ENCODE measurements around the gene LCMT1.

Gene LCMT1

DNA sequence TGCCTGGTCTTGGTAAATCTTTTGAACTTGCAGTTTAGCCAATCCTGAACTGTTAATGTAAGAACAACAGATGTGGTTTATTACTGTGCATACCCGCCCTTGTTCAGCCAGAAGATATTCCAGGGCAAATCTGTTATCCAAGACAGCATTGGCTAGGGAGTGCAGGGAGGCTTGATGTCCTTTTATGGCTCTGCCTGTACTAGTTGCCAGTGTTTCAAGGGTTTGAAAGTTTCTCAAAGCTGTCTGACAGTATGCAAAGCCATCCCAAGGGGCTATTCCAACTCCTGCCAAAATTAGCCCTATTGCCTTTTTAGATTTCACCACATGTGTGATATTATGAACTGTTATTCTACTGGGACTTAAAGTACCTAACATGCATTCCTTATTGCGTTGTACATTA, 30.1 kb downstream of the LCMT1 start:
- Histone ChIP-seq H3K36me3 (ENCODE audit: control insufficient read depth in 2 of 2, insufficient read depth in 2 of 2, low read length in 2 of 2) (peaks cover 46 to 49% of the 10 kb centered on the region in 2 donors), H3K4me3 (ENCODE audit: low read length in 2 of 2) (no peak overlapping the region), H3K4me1 (ENCODE audit: control insufficient read depth, insufficient read depth, low read length) (peaks cover 3% of the 10 kb centered on the region), H3K9ac (ENCODE audit: low read length in 2 of 2) (no peak overlapping the region), H3K27me3 (ENCODE audit: control insufficient read depth in 1 of 2, insufficient read depth in 2 of 2, low read length in 2 of 2) (no peaks in the 10 kb centered on the region), H3K27ac (ENCODE audit: low read length) (no peak overlapping the region), H3K9me3 (ENCODE audit: control insufficient read depth in 2 of 2, low read length in 2 of 2) (no peaks in the 10 kb centered on the region)

DNA sequence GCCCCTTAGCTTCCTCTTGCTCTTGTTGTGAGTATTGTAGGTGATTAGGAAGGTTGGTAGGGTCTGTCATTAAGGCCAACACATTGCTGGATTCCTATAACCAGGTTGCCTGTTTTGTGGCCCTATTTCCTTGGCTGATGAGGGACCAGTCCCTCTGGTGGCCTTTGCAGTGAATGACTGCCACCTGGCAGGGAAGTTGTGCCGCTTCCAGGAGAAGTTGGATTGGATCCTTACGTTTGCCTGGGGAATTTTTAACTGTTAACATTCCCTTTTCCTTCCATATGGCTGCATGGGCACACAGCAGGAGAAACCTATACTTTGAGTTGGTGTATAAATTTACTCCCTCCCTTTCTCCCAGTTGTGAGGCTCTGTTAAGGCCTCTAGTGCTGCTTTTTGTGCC, 32.4 kb downstream of the LCMT1 start:
- no peaks in the 10 kb centered on the region for H3K9me3 ChIP-seq (ENCODE audit: control insufficient read depth in 2 of 2, low read length in 2 of 2)
- no peak overlapping the region for H3K27ac ChIP-seq (ENCODE audit: low read length)
- H3K27me3 ChIP-seq (ENCODE audit: control insufficient read depth in 1 of 2, insufficient read depth in 2 of 2, low read length in 2 of 2): no peaks in the 10 kb centered on the region
- peaks cover 3% of the 10 kb centered on the region for H3K4me1 ChIP-seq (ENCODE audit: control insufficient read depth, insufficient read depth, low read length)
- no peak overlapping the region for H3K4me3 ChIP-seq (ENCODE audit: low read length in 2 of 2)
- peaks cover 37 to 45% of the 10 kb centered on the region in 2 donors for H3K36me3 ChIP-seq (ENCODE audit: control insufficient read depth in 2 of 2, insufficient read depth in 2 of 2, low read length in 2 of 2)
- H3K9ac ChIP-seq (ENCODE audit: low read length in 2 of 2): no peak overlapping the region

DNA sequence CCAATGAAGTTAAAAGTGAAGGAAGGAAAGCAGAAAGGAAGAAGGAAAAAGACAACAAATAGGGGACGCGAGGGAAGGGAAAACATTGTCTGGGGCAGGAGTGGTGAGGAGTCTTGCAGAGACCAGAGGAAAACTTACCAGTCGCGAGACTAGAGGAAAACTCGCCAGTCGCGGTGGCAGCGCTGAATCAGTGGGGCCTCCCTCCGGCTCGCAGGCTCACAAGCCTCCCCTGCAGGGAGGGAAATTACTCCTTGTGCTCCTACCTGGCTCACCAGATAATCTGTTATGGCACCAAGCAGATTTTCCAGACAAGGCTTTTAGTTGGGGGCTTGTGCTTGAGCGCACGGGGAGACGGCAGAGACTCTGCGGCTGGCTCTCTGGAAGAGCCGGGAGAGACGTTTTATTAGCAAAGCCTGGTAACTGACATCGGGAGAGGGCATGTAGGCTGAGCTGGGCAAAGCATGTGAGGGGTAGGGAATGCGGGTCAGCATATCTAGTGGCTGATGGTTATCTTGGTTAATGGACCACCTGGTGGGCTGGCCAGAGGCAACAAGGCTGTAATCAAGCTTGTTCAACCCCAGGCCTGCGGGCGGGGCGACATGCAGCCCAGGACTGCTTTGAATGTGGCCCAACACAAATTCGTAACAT, 37.1 kb downstream of the LCMT1 start:
- Histone ChIP-seq H3K4me3 (ENCODE audit: low read length in 2 of 2) (no peak overlapping the region), H3K36me3 (ENCODE audit: control insufficient read depth in 2 of 2, insufficient read depth in 2 of 2, low read length in 2 of 2) (peaks cover 20 to 34% of the 10 kb centered on the region in 2 donors), H3K9me3 (ENCODE audit: control insufficient read depth in 2 of 2, low read length in 2 of 2) (no peaks in the 10 kb centered on the region), H3K27ac (ENCODE audit: low read length) (no peak overlapping the region), H3K27me3 (ENCODE audit: control insufficient read depth in 1 of 2, insufficient read depth in 2 of 2, low read length in 2 of 2) (no peaks in the 10 kb centered on the region), H3K9ac (ENCODE audit: low read length in 2 of 2) (no peak overlapping the region), H3K4me1 (ENCODE audit: control insufficient read depth, insufficient read depth, low read length) (no peaks in the 10 kb centered on the region)

DNA sequence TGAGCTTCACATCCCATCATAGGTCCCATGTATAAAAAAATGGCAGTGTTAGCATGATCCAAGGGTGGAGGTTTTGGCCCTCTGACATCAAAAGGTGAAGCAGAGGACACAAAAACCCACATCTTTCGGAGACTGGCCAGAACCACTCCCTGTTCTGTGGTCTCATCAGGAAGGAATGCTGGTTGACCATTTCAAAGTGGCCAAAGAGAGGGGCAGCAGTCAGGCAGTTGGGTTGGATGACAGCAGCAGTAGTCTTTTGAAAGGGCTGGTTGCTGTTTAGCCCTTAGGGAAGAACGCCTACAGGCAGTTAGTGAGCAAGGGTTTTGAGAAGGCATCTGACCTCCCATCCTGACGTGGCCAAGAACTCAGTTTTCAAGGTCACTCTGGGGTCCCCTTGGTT, 40.5 kb downstream of the LCMT1 start:
- Histone ChIP-seq H3K4me3 (ENCODE audit: low read length in 2 of 2) (no peak overlapping the region), H3K27ac (ENCODE audit: low read length) (no peak overlapping the region), H3K36me3 (ENCODE audit: control insufficient read depth in 2 of 2, insufficient read depth in 2 of 2, low read length in 2 of 2) (peaks cover 14 to 31% of the 10 kb centered on the region in 2 donors), H3K9me3 (ENCODE audit: control insufficient read depth in 2 of 2, low read length in 2 of 2) (no peaks in the 10 kb centered on the region), H3K4me1 (ENCODE audit: control insufficient read depth, insufficient read depth, low read length) (no peaks in the 10 kb centered on the region), H3K27me3 (ENCODE audit: control insufficient read depth in 1 of 2, insufficient read depth in 2 of 2, low read length in 2 of 2) (no peaks in the 10 kb centered on the region), H3K9ac (ENCODE audit: low read length in 2 of 2) (no peak overlapping the region)

DNA sequence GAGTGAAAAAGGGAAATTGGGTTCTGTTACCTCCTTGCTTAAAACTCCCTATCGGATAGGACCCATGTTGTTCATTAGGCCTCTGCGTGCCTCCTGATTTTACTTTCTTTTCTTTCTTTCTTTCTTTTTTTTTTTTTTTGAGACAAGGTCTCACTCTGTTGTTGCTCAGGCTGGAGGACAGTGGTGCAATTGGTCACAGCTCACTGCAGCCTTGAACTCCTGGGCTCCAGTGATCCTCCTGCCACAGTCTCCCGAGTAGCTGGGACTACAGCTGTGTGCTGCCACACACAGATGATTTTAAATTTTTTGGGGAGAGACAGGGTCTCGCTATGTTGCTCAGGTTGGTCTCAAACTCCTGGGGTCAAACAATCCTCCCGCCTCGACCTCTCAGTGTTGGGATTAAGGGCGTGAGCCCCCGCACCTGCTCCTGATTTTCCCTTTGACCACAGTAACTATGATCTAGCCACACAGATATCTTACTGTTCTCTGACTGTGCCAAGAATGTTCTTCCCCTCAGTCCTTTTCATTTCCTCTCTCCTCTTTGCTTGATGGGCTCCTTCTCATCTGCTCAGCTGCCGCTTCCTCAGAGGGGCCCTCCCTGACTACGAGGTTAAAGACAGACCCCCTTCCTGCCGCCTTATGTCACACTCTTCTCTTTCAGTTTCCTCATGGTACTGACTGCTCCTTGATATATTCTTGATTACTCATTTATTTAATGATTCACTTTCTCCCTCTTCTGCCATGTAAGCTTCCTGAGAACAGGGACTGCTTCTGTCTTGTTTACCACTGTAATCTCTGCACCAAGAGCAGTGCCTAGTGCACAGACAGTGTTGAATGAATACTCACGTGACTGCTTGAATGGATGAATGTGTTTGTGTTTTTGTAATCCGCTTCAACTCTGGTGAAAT, 44.3 kb downstream of the LCMT1 start:
- Histone ChIP-seq H3K4me1 (ENCODE audit: control insufficient read depth, insufficient read depth, low read length) (no peaks in the 10 kb centered on the region), H3K9me3 (ENCODE audit: control insufficient read depth in 2 of 2, low read length in 2 of 2) (no peaks in the 10 kb centered on the region), H3K27ac (ENCODE audit: low read length) (no peak overlapping the region), H3K36me3 (ENCODE audit: control insufficient read depth in 2 of 2, insufficient read depth in 2 of 2, low read length in 2 of 2) (peaks cover 27 to 39% of the 10 kb centered on the region in 2 donors), H3K4me3 (ENCODE audit: low read length in 2 of 2) (no peak overlapping the region), H3K9ac (ENCODE audit: low read length in 2 of 2) (no peak overlapping the region), H3K27me3 (ENCODE audit: control insufficient read depth in 1 of 2, insufficient read depth in 2 of 2, low read length in 2 of 2) (no peaks in the 10 kb centered on the region)

DNA sequence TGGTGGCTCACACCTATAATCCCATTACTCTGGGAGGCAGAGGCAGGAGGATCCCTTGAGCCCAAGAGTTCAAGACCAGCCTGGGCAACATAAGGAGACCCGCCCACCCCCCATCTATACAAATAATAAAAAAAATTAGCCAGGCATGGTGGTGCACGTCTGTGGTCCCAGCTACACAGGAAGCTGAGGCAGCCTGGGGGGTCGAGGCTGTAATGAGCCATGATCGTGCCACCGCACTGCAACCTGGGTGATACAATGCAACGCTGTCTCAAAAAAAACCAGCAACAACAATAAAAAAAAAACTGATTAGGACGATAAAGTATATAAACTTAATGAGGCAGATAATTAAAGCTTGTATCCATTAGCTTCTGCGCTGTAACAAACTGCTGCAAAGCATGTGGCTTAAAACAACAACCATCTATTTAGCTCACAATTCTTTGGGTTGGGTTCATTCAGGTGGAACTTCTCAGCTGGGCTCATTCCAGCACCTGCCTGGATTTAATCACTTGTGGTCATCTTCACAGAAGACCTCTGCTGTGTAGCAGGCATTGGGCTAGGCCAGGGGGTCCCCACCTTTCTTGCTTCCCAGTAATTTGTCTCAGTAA, 45.8 kb downstream of the LCMT1 start:
- peaks cover 25 to 32% of the 10 kb centered on the region in 2 donors for H3K36me3 ChIP-seq (ENCODE audit: control insufficient read depth in 2 of 2, insufficient read depth in 2 of 2, low read length in 2 of 2)

DNA sequence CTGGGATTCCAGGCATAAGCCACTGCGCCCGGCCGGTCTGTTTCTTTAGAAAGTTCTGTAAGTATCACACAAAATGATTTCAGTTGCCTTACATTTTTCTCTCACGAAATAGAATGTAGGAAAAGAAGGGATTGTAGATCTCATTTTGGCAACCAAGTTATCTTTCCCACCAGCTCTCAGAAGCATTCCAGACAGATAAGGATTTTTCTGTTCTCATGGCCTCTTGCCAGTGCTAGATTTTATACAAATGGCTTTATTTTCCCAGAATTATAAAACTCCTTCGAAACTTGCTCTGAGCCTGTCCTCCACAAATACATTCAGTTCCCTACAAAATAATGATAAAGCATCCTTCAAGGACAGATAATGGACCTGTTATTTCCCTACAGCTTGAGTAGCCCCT, 46.9 kb downstream of the LCMT1 start:
- H3K4me1 ChIP-seq (ENCODE audit: control insufficient read depth, insufficient read depth, low read length): no peaks in the 10 kb centered on the region
- no peak overlapping the region for H3K27ac ChIP-seq (ENCODE audit: low read length)
- H3K4me3 ChIP-seq (ENCODE audit: low read length in 2 of 2): no peak overlapping the region
- no peaks in the 10 kb centered on the region for H3K9me3 ChIP-seq (ENCODE audit: control insufficient read depth in 2 of 2, low read length in 2 of 2)
- H3K36me3 ChIP-seq (ENCODE audit: control insufficient read depth in 2 of 2, insufficient read depth in 2 of 2, low read length in 2 of 2): peaks cover 25 to 29% of the 10 kb centered on the region in 2 donors
- H3K27me3 ChIP-seq (ENCODE audit: control insufficient read depth in 1 of 2, insufficient read depth in 2 of 2, low read length in 2 of 2): no peaks in the 10 kb centered on the region
- no peak overlapping the region for H3K9ac ChIP-seq (ENCODE audit: low read length in 2 of 2)

More for the DNA sequence above, 45.8 kb downstream of the LCMT1 start:
- H3K9ac ChIP-seq (ENCODE audit: low read length in 2 of 2): no peak overlapping the region
- no peaks in the 10 kb centered on the region for H3K4me1 ChIP-seq (ENCODE audit: control insufficient read depth, insufficient read depth, low read length)
- H3K9me3 ChIP-seq (ENCODE audit: control insufficient read depth in 2 of 2, low read length in 2 of 2): no peaks in the 10 kb centered on the region
- H3K27ac ChIP-seq (ENCODE audit: low read length): no peak overlapping the region
- H3K27me3 ChIP-seq (ENCODE audit: control insufficient read depth in 1 of 2, insufficient read depth in 2 of 2, low read length in 2 of 2): no peaks in the 10 kb centered on the region
- no peak overlapping the region for H3K4me3 ChIP-seq (ENCODE audit: low read length in 2 of 2)

DNA sequence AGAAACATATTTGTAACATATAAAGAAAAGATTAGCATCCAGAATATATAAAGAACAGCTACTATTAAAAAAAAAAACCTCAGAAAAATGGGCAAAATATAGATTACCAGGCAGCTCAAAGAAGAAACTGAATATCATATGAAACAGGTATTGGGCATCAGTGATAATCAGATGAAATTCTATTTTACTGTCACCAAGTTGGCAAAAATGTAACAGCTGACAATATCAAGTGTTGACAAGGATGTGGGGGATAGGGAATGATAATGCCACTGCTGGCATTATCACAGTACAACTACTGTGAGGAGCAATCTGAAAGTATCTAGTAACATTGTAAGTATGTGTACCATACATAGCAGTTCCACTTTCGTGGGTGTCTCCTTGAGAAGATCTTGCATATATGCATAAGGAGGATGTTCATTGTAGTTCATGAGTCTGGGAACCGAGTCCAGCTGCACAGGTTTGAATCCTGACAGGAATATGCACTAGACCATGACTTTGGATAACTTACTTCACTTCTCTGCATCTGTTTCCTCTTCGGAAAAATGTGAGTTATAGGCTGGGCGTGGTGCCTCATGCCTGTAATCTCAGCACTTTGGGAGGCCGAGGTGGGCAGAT, 50.3 kb downstream of the LCMT1 start:
- Histone ChIP-seq H3K4me1 (ENCODE audit: control insufficient read depth, insufficient read depth, low read length) (no peaks in the 10 kb centered on the region), H3K36me3 (ENCODE audit: control insufficient read depth in 2 of 2, insufficient read depth in 2 of 2, low read length in 2 of 2) (peaks cover 37 to 47% of the 10 kb centered on the region in 2 donors), H3K4me3 (ENCODE audit: low read length in 2 of 2) (no peak overlapping the region), H3K27me3 (ENCODE audit: control insufficient read depth in 1 of 2, insufficient read depth in 2 of 2, low read length in 2 of 2) (no peaks in the 10 kb centered on the region), H3K27ac (ENCODE audit: low read length) (no peak overlapping the region), H3K9me3 (ENCODE audit: control insufficient read depth in 2 of 2, low read length in 2 of 2) (no peaks in the 10 kb centered on the region), H3K9ac (ENCODE audit: low read length in 2 of 2) (no peak overlapping the region)

DNA sequence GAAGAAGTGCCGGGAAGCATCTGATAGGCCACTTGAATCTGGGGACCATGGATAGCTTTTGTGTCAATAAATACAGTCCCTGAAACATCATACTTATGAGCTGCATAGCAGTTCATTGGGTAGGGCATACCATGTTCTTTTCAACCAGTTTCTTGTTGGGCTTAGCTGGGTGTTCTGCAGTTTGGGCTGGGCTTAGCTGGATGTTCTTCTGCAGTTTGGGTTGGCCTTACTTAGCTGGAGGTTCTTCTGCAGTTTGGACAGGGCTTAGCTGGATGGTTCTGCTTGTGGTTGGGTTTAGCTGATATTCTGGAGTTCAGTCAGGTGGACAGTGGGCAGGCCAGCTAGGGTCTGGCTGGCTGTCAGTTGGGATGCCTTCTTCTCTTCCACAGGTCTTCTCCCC, 52.1 kb downstream of the LCMT1 start:
- Histone ChIP-seq H3K4me3 (ENCODE audit: low read length in 2 of 2) (no peak overlapping the region), H3K27me3 (ENCODE audit: control insufficient read depth in 1 of 2, insufficient read depth in 2 of 2, low read length in 2 of 2) (no peaks in the 10 kb centered on the region), H3K36me3 (ENCODE audit: control insufficient read depth in 2 of 2, insufficient read depth in 2 of 2, low read length in 2 of 2) (peaks cover 32 to 49% of the 10 kb centered on the region in 2 donors), H3K9me3 (ENCODE audit: control insufficient read depth in 2 of 2, low read length in 2 of 2) (no peaks in the 10 kb centered on the region), H3K27ac (ENCODE audit: low read length) (no peak overlapping the region), H3K9ac (ENCODE audit: low read length in 2 of 2) (no peak overlapping the region), H3K4me1 (ENCODE audit: control insufficient read depth, insufficient read depth, low read length) (no peaks in the 10 kb centered on the region)

DNA sequence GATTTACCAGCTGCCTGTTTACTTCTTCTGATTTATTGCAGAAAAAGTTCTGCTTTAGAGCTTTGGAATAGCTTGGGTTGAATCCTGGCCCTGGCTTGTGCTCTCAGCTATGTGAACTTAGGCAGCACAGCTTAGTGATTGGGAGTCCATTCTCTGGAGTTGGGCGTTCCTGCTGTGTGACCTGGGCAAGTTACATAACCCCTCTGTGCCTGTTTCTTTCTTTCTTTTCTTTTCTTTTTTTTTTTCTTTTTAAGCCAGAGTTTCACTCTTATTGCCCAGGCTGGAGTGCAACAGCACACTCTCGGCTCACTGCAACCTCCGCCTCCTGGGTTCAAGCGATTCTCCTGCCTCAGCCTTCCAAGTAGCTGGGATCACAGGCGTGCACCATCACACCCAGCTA, 53.7 kb downstream of the LCMT1 start:
- peaks cover 39 to 57% of the 10 kb centered on the region in 2 donors for H3K36me3 ChIP-seq (ENCODE audit: control insufficient read depth in 2 of 2, insufficient read depth in 2 of 2, low read length in 2 of 2)
- H3K9ac ChIP-seq (ENCODE audit: low read length in 2 of 2): no peak overlapping the region
- H3K4me3 ChIP-seq (ENCODE audit: low read length in 2 of 2): no peak overlapping the region
- H3K27ac ChIP-seq (ENCODE audit: low read length): no peak overlapping the region
- no peaks in the 10 kb centered on the region for H3K9me3 ChIP-seq (ENCODE audit: control insufficient read depth in 2 of 2, low read length in 2 of 2)
- H3K27me3 ChIP-seq (ENCODE audit: control insufficient read depth in 1 of 2, insufficient read depth in 2 of 2, low read length in 2 of 2): no peaks in the 10 kb centered on the region
- H3K4me1 ChIP-seq (ENCODE audit: control insufficient read depth, insufficient read depth, low read length): no peaks in the 10 kb centered on the region

Measured in stomach smooth muscle (tissue), 2 donors.